HG02970 (cell line): ENCODE data around the gene RHO.

Experiments
- ATAC-seq: cut with Tn5 transposase; IDR thresholded peaks from one replicate; pipeline ENCODE4 v1.9.1; 2021; ENCODE audit warnings: mild to moderate bottlenecking, moderate library complexity, moderate number of reproducible peaks; ENCODE audit not compliant: unreplicated experiment, low FRiP score

The RHO gene

GRCh38 chr3:129557548-129557894, 29.1 kb downstream of the RHO start:
- ATAC-seq, result no peak

DNA sequence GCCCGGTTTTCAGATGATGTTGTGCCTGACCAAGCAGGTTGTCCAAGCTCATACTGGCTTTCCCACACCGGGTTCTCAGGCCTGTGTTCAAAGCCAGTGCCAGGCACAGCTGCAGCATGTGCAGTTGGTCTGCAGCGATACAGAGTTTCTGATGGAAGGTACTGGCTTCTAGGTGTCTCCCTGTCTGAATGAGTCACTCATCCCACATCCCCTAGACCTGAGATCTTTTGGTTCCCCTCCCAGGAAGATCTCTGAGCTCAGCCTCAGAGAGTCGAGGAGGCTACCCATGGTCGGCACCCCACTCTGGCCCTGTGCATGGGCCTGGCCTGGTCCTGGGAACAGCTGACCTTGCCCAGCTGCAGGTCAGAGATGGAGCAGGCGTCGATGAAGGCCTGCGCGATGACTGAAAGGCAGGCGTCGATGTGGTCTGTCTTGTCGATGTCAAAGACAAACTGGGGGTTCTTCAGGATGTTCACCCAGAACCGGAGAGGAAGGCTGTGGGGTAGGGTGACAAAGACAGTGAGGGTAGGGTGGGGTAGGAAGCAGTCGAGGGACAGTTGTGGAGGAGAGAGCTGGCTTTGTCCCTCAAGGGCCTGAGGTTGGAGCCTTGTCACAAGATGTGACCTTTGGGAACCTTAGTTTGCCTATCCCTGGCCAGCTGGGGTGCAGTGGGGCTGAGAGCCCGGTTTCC, 29.8 kb downstream of the RHO start:
- ATAC-seq, result no peak

- ATAC-seq, result no peak
Observed at GRCh38 chr3:129558772-129559564, 30.5 kb downstream of the RHO start.

- ATAC-seq, result no peak
Observed at GRCh38 chr3:129559565-129560079, 31.2 kb downstream of the RHO start.

- no peak for ATAC-seq
Observed at GRCh38 chr3:129560269-129560787, 31.9 kb downstream of the RHO start.

GRCh38 chr3:129560911-129561594, 32.6 kb downstream of the RHO start:
- no peak for ATAC-seq

- ATAC-seq, result no peak
Observed at GRCh38 chr3:129561619-129562248, 33.3 kb downstream of the RHO start.

DNA sequence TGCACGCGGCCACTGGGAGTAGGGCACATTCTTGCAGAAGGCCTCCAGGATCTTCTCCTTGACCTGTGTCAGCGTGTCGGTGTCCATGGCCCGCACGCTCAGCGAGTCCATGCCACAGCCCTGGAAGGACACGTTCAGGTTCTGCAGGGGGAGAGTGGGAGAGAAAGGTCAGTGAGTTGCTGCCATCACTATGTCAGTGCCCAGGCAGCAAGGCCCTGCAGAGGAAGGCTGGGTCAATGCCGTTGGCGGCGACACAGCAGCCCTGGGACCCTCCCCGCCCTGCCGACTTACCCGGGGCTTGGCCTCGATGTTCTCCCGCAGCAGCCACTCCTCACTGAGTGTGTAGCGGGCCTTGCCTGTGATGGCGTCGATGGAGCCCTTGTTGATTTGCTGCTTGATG, 34.4 kb downstream of the RHO start:
- ATAC-seq, result no peak

GRCh38 chr3:129563332-129563731, 34.9 kb downstream of the RHO start:
- ATAC-seq, result no peak

DNA sequence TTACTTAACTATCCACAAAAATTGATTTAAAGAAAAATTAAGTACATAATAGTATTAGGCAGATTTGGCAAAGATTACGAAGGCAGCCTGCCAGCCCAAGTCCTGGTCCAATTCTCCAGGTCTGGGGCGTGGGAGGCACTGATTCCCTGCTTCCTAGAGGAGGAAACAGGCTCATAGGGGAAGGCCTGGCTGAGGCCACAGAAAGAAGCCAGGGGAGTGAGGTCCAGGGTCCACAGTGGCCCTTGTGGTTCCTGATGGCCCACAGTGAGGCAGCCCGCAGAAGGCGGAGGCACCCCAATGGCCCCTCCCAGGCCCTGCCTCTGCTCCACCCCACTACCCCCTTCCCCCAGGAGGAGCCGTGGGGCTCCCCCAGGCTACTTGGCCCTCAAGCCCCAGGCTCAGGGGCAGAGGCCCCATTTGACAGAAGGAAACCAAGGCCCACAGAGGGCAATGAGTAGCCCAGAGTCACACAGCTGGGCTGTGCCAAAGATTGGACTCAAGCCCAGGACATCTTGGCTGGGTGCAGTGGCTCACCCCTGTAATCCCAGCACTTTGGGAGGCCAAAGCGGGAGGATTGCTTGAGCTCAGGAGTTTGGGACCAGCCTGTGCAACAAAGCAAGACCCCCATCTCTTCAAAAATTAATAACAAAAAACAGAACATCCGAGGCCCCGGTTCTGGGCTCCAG, 35.6 kb downstream of the RHO start:
- ATAC-seq, result no peak

DNA sequence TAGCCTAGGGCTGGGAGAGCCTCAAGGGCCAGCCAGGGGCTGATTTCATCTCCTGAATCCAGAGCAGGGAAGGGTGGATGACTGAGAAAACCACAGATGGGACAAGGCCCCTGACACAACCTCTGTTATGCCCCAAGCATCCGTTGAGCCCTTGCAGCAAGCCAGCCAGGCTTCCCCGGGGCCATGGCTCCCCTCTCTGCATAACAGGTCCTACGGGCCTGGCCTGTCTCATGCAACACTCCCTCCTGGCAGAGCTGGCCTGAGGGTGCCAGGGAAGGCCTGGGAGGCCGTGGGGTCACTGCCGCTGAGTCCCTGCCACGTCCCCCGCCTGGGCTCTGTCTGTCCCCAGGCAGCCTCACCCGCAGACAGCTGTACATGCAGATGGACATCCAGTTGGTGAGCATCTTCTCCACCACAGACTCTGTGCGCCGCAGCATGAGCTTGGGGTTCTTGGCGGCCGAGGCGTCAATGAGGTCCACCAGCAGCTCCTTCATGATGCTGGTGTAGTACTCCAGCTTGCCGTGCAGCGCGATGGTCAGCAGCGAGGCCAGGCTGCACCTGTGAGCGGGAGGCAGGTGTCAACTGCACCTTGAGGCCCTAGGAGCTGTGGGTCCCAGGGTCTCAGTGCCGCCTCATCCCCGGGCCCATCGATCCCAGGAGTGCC, 36.7 kb downstream of the RHO start:
- ATAC-seq, result no peak

GRCh38 chr3:129565902-129566301, 37.5 kb downstream of the RHO start:
- no peak for ATAC-seq

DNA sequence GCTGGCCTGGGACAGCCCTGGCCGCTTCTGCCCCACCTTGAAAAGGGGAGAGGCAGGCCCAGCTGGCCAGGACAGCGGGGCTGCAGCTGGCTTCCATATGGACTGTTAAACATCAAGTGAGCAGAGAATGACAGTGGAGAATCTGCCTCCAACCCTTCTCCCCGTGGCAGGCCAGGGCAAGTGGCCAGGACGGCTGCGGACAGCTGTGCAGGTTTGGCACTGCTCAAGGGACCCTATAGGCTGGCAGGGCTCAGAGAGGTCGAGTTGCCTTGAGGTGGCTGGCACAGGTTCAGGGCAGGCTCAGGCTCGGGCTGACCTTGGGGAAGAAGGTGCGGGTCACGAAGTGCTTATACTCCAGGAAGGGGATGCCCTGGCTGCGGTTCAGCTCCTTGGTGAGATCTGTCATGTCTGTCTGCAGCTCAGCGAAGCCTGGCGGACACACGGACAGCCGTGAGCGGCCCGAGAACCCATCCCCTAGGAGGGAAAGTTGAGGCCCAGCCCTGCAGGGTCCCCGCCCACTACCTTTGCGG, 38.8 kb downstream of the RHO start:
- ATAC-seq, result no peak

DNA sequence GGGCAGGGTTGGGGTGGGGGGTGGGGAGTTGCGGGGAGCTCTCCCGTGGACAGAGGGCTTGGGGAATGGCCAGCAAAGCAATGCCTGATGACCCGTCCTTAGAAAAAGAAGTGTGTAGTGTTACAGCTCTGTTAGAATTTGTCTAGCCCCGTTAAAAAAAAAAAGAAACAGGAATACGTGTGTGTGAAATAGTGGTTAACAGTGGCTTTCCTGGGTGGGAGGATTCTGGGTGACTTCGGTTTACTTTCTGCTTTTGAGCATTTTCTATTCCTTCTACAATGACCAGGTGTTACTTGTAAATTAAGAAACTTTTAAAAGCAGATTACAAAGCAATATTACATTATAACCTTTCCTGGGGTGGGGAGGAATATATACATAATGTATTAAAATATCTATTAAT, 39.5 kb downstream of the RHO start:
- ATAC-seq, result no peak

DNA sequence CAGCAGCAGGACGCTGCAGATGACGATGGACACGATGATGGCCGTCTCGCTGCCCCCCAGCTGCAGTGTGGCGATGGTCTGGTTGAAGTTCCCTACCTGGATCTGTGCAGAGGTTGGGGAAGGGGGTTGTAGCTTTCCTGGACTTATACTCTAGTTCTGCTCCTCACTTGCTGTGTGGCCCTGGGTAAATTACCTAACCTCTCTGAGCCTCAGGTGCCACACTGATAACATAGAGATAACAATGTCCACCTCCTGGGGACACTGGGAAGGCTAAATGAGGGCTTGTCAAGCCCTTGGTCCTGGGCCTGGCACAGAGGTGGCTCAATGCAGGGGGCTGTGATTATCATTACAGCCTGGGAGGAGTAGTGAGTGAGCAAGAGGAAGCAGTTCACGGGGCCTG, 41.4 kb downstream of the RHO start:
- no peak for ATAC-seq

- ATAC-seq, result no peak
Observed at GRCh38 chr3:129571605-129572547, 43.4 kb downstream of the RHO start.

DNA sequence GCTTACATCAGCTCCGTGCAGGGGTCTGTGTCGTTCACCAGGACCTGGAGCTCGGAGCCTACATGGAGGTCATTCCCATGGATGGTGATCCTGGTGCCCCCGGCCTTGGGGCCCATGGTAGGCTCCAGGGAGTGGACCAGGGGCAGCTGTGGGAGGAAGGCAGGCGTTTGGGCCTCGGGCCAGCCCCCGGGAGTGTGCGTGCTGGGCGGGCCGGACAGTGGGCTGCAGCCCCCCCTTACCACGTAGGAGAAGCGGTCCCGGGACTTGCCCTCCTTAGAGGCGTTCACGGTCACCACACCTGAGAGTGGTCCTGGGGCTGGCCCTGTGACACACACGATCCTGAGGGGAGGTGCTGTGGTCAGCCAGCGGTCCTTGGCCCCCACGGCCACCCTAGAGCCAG, 44.2 kb downstream of the RHO start:
- no peak for ATAC-seq

DNA sequence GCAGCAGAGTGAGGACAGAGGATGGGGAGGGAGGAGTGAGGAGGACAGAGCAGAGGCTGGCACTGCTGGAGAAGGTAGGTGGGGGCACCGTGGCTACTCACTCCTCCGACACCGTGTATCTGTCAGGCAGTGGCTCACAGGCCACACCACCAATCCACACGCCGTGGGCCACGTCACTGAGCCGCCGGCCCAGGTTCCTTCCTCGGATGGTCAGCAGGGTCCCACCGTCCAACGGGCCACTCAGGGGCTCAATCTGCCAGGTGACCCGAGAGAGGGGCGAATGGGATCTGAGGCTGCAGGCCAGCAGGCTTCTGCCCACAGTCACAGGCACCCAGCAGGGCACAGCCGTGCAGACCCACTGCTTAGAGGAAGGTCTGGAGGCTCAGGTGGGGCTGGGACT, 45.1 kb downstream of the RHO start:
- ATAC-seq, result no peak
